Activated CD8-positive, alpha-beta memory T cell treated with anti-CD3 and anti-CD28 coated beads, Interleukin-2, amount 50 U/mL, for 1 hour (primary cell): ENCODE results near the gene CFAP157.

ENCODE experiments used
- DNase-seq: peaks from one replicate; pipeline ENCODE4 v3.0.0-alpha.2; 2020; ENCODE audit errors: extremely low read depth

The CFAP157 gene

GRCh38 chr9:127706836-127707241, at the start of gene CFAP157:
Gene CFAP157 (plus strand): TSS chr9:127706988. CDS start chr9:127707032, 44 bp downstream.
- no peak for DNase-seq

GRCh38 chr9:127658428-127658827, 48.4 kb upstream of the CFAP157 start:
- DNase-seq: no peak

GRCh38 chr9:127660886-127661741, 45.7 kb upstream of the CFAP157 start:
- no peak for DNase-seq

GRCh38 chr9:127662617-127663016, 44.2 kb upstream of the CFAP157 start:
- no peak for DNase-seq

GRCh38 chr9:127664324-127664677, 42.5 kb upstream of the CFAP157 start:
- DNase-seq: no peak

GRCh38 chr9:127664678-127665507, 41.9 kb upstream of the CFAP157 start:
- DNase-seq: no peak

- no peak for DNase-seq
Observed at GRCh38 chr9:127667127-127667844, 39.5 kb upstream of the CFAP157 start.

GRCh38 chr9:127667906-127668305, 38.9 kb upstream of the CFAP157 start:
- no peak for DNase-seq

- no peak for DNase-seq
Observed at GRCh38 chr9:127673234-127673633, 33.6 kb upstream of the CFAP157 start.

GRCh38 chr9:127676638-127677037, 30.1 kb upstream of the CFAP157 start:
- DNase-seq: no peak

GRCh38 chr9:127679506-127679905, 27.3 kb upstream of the CFAP157 start:
- DNase-seq: no peak

- no peak for DNase-seq
Observed at GRCh38 chr9:127680226-127680625, 26.6 kb upstream of the CFAP157 start.

- DNase-seq: no peak
Observed at GRCh38 chr9:127680846-127681245, 25.9 kb upstream of the CFAP157 start.

GRCh38 chr9:127682351-127683136, 24.2 kb upstream of the CFAP157 start:
- no peak for DNase-seq

GRCh38 chr9:127683723-127684122, 23.1 kb upstream of the CFAP157 start:
- DNase-seq: no peak

- DNase-seq: no peak
Observed at GRCh38 chr9:127684576-127684975, 22.2 kb upstream of the CFAP157 start.

- no peak for DNase-seq
Observed at GRCh38 chr9:127686461-127687393, 20.1 kb upstream of the CFAP157 start.

- no peak for DNase-seq
Observed at GRCh38 chr9:127689329-127690000, 17.3 kb upstream of the CFAP157 start.

- no peak for DNase-seq
Observed at GRCh38 chr9:127690735-127691134, 16.1 kb upstream of the CFAP157 start.

GRCh38 chr9:127692071-127692470, 14.7 kb upstream of the CFAP157 start:
- no peak for DNase-seq
